K562 (cell line): ENCODE data around the gene ADGRL3. TPM values are rescaled to one million over a fixed set of nuclear protein-coding genes. Genes with fewer than 3 reads are reported as not detected.

ENCODE experiments used
- ARID3B ChIP-seq: fragments of 250-450 bp; sonication (Bioruptor Pico); IDR thresholded peaks from 2 replicates; pipeline ENCODE4 v1.4.0; 2020; ENCODE audit warnings: borderline replicate concordance
- CREB3L1 ChIP-seq: fragments of 450-650 bp; IDR thresholded peaks from 2 replicates; pipeline ENCODE4 v1.6.1; 2014; ENCODE audit warnings: low read depth, mild to moderate bottlenecking, moderate library complexity, borderline replicate concordance
- NR2C2 ChIP-seq, 2 experiments: fragments of 200-800 bp in 1 of 2; sonication (Bioruptor generic) in 1 of 2; sonication (generic) in 1 of 2; formaldehyde crosslinking in 1 of 2; IDR thresholded peaks; 2 replicates each; pipeline versions ENCODE4 v1.6.1 to v1.8.0; 2016 to 2022; ENCODE audit warnings: mild to moderate bottlenecking in 1 of 2, missing compliant biosample characterization in 1 of 2, missing genetic modification characterization in 1 of 2, missing genetic modification reagents in 1 of 2
- WHSC1 ChIP-seq: IDR thresholded peaks from one replicate; pipeline ENCODE4 v1.6.1; 2012; ENCODE audit warnings: low read length, control low read depth, inconsistent platforms
- ZHX1 ChIP-seq: fragments of 150-350 bp; conservative IDR thresholded peaks from 2 replicates; pipeline ENCODE4 v1.6.1; 2014; ENCODE audit warnings: low read length
- polyA plus RNA-seq, 8 experiments: library from polyadenylated mRNA; depleted of rRNA in 4 of 8; stranded (reverse) in 5 of 8; unstranded in 3 of 8; fragments of >200 nt; fragmentation: Nextera tagmentation in 2 of 8; fragmentation: Illumina TruSeq in 1 of 8; extraction: Ambion mirVana in 2 of 8; extraction: Trizol in 1 of 8; gene quantifications; 2 replicates each; pipeline versions ENCODE4 v1.2.1 to v1.2.3, GENCODE V29; 2011 to 2014; ENCODE audit warnings: inconsistent platforms in 1 of 8, missing spikeins in 1 of 8
- total RNA-seq, 7 experiments: library from RNA; depleted of rRNA in 6 of 7; stranded (reverse); fragments of >200 nt in 6 of 7; fragmentation: Illumina TruSeq in 2 of 7; extraction: Trizol in 2 of 7; gene quantifications; 2 replicates each; pipeline versions ENCODE4 v1.2.1 to v1.2.3, GENCODE V29; 2011 to 2021; ENCODE audit warnings: low replicate concordance in 1 of 7

Gene ADGRL3
- total and polyA plus RNA-seq, 9 of the 15 experiments (the other 6 are each of a cell fraction or from before 2014, with no cell fraction given): 0.03 to 0.14 (median 0.04) TPM; not detected in 2

DNA sequence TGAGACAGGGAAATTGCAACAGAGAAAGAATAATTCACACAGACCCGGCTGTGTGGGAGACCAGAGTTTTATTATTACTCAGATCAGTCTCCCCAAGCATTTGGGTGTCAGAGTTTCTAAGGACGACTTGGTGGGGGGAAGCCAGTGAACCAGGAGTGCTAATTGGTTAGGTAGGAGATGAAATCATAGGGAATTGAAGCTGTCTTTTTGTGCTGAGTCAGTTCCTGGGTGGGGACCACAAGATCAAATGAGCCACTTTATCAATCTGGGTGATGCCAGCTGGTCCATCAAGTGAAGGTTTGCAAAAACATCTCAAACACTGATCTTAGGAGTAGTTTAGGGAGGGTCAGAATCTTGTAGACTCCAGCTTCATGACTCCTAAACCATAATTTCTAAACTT is 560.7 kb downstream of the ADGRL3 start (continued):
- TF ChIP-seq ZHX1: no peak
- no peak for TF ChIP-seq CREB3L1
- TF ChIP-seq NR2C2 (CRISPR knock-in tag; IDR thresholded peaks at IDR 0.05): no peak
- no peak for TF ChIP-seq NR2C2 (tag; IDR thresholded peaks at IDR 0.05)
- TF ChIP-seq ARID3B (CRISPR knock-in tag): no peak
- TF ChIP-seq WHSC1: no peak
- TF ChIP-seq, all 486 proteins: peak for 0
